Stimulated activated memory B cell treated with anti-CD40 and anti-IgM and Interleukin-4, amounts not matched to agents 10 μg/mL and 1 μg/mL and 100 μg/mL, for 72 hours (primary cell): ENCODE data around the gene PRDM2.
"Not testable (repeated sequence)": the region's sequence is repeated elsewhere in the genome, so short reads cannot be mapped to it uniquely, and the experiment has no call there.

Experiments
- ATAC-seq: fragments of 150-1000 bp; cut with Tn5 transposase; 2 replicates; pipeline ENCODE4 v1.10.0; 2021
- H3K27ac Mint-ChIP-seq: one replicate; pipeline ENCODE4 v1.8.0; 2022; ENCODE audit warnings: mild to moderate bottlenecking, mixed read lengths
- H3K27me3 Mint-ChIP-seq: one replicate; pipeline ENCODE4 v1.8.0; 2022; ENCODE audit warnings: mixed read lengths
- H3K36me3 Mint-ChIP-seq: one replicate; pipeline ENCODE4 v1.8.0; 2022; ENCODE audit warnings: mixed read lengths
- H3K4me1 Mint-ChIP-seq: one replicate; pipeline ENCODE4 v1.8.0; 2022; ENCODE audit warnings: mixed read lengths
- H3K4me3 Mint-ChIP-seq: one replicate; pipeline ENCODE4 v1.8.0; 2022; ENCODE audit warnings: mild to moderate bottlenecking, moderate library complexity, mixed read lengths
- H3K9me3 Mint-ChIP-seq: one replicate; pipeline ENCODE4 v1.8.0; 2022; ENCODE audit warnings: mixed read lengths

PRDM2 gene

DNA sequence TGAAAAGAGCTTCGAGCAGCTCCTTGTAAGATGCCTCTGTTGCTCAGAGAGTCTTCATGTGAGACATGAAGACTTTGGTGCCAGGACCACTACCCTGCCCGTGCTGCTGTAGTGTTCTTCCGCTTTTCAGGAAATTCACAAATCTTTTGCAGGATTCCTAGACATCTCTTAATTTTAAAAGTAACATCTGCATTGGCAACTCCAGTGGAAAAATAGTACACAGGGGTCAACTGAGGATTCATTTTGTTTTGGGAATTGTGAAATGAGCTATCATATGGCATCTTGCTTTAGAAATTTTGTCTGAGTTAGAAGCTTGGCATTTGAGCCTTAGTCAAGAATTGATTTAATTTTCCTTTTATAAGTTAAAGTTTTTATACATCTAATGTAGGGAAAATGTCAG is 7.2 kb downstream of the PRDM2 start:
- no peaks in the 10 kb centered on the region for H3K9me3 Mint-ChIP-seq
- H3K27me3 Mint-ChIP-seq: no peaks in the 10 kb centered on the region
- H3K36me3 Mint-ChIP-seq: peaks cover 28% of the 10 kb centered on the region
- H3K4me1 Mint-ChIP-seq: peaks cover 87% of the 10 kb centered on the region
- no peak overlapping the region for H3K4me3 Mint-ChIP-seq
- no peak for ATAC-seq
- no peak overlapping the region for H3K27ac Mint-ChIP-seq

- Mint-ChIP-seq H3K9me3 (no peaks in the 10 kb centered on the region), H3K27me3 (no peaks in the 10 kb centered on the region), H3K27ac (peak overlapping the region; percentile 53), H3K4me1 (peaks cover 88% of the 10 kb centered on the region), H3K36me3 (peaks cover 28% of the 10 kb centered on the region), H3K4me3 (peak overlapping the region; percentile 16)
- no peak for ATAC-seq
Observed at GRCh38 chr1:13708380-13708982, 8.5 kb downstream of the PRDM2 start.

- no peak overlapping the region for H3K4me3 Mint-ChIP-seq
- peaks cover 31% of the 10 kb centered on the region for H3K36me3 Mint-ChIP-seq
- H3K9me3 Mint-ChIP-seq: no peaks in the 10 kb centered on the region
- peak overlapping the region; percentile 93 for H3K27ac Mint-ChIP-seq
- H3K4me1 Mint-ChIP-seq: peaks cover 90% of the 10 kb centered on the region
- no peak for ATAC-seq
- no peaks in the 10 kb centered on the region for H3K27me3 Mint-ChIP-seq
Observed at GRCh38 chr1:13710086-13710485, 10.1 kb downstream of the PRDM2 start.

- Mint-ChIP-seq H3K27me3 (no peaks in the 10 kb centered on the region), H3K36me3 (peaks cover 44% of the 10 kb centered on the region), H3K27ac (peak overlapping the region; percentile 93), H3K4me1 (peaks cover 69% of the 10 kb centered on the region), H3K9me3 (no peaks in the 10 kb centered on the region), H3K4me3 (no peak overlapping the region)
- ATAC-seq: no peak
Observed at GRCh38 chr1:13714851-13715250, 14.9 kb downstream of the PRDM2 start.

GRCh38 chr1:13715616-13716287 is 15.8 kb downstream of the PRDM2 start:
- Mint-ChIP-seq H3K36me3 (peaks cover 50% of the 10 kb centered on the region), H3K4me1 (peaks cover 69% of the 10 kb centered on the region), H3K27ac (peak overlapping the region; percentile 93)
- ATAC-seq, H3K4me3 Mint-ChIP-seq, H3K27me3 Mint-ChIP-seq, H3K9me3 Mint-ChIP-seq: not testable (repeated sequence)

- peaks cover 45% of the 10 kb centered on the region for H3K36me3 Mint-ChIP-seq
- H3K4me3 Mint-ChIP-seq: no peak overlapping the region
- no peaks in the 10 kb centered on the region for H3K9me3 Mint-ChIP-seq
- H3K4me1 Mint-ChIP-seq: peaks cover 86% of the 10 kb centered on the region
- no peaks in the 10 kb centered on the region for H3K27me3 Mint-ChIP-seq
- ATAC-seq: no peak
- H3K27ac Mint-ChIP-seq: peak overlapping the region; percentile 93
Observed at GRCh38 chr1:13722808-13723360, 22.9 kb downstream of the PRDM2 start.

- no peak overlapping the region for H3K4me3 Mint-ChIP-seq
- no peaks in the 10 kb centered on the region for H3K9me3 Mint-ChIP-seq
- H3K27me3 Mint-ChIP-seq: no peaks in the 10 kb centered on the region
- H3K27ac Mint-ChIP-seq: peak overlapping the region; percentile 93
- peaks cover 37% of the 10 kb centered on the region for H3K36me3 Mint-ChIP-seq
- ATAC-seq: no peak
- peaks cover 88% of the 10 kb centered on the region for H3K4me1 Mint-ChIP-seq
Observed at GRCh38 chr1:13723810-13724209, 23.8 kb downstream of the PRDM2 start.

- H3K27ac Mint-ChIP-seq: peak overlapping the region; percentile 93
- H3K4me3 Mint-ChIP-seq: peak overlapping the region; percentile 27
- no peaks in the 10 kb centered on the region for H3K9me3 Mint-ChIP-seq
- ATAC-seq: peak; percentile 63
- H3K27me3 Mint-ChIP-seq: no peaks in the 10 kb centered on the region
- H3K36me3 Mint-ChIP-seq: peaks cover 25% of the 10 kb centered on the region
- peaks cover 90% of the 10 kb centered on the region for H3K4me1 Mint-ChIP-seq
Observed at GRCh38 chr1:13725714-13726175, 25.8 kb downstream of the PRDM2 start.

DNA sequence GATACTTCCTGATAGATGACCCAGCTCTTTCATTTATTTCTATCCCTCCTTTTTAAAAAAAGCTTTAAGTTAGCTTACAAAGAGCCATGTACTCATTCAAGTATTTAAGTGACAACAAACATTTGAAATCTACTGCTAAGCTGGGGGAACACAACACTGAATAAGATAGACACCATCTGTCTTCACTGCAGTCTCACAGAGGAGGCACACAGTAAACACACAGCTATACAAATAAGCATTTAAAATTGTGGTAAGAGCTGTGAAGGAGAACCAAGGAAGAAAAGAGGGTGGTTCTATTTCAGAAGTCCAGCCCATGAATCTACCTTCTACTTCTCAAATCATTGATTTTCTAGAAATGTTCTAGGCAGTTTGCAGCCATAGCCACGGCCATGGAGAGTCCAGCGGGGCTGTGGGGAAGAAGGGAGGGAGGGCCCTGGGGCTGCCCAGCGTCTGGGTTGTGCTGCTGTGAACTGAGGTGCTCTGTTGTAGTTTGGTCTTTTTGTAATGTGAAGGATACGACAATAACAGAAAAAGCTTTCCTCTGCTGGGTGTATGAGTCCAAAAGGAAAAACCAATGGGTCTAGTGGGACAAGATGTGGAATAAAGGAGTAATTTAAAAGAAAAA is 28.2 kb downstream of the PRDM2 start:
- H3K36me3 Mint-ChIP-seq: peaks cover 24% of the 10 kb centered on the region
- no peak for ATAC-seq
- peak overlapping the region; percentile 93 for H3K27ac Mint-ChIP-seq
- H3K4me3 Mint-ChIP-seq: peak overlapping the region; percentile 36
- H3K4me1 Mint-ChIP-seq: peaks cover 89% of the 10 kb centered on the region
- H3K27me3 Mint-ChIP-seq: no peaks in the 10 kb centered on the region
- H3K9me3 Mint-ChIP-seq: no peaks in the 10 kb centered on the region

DNA sequence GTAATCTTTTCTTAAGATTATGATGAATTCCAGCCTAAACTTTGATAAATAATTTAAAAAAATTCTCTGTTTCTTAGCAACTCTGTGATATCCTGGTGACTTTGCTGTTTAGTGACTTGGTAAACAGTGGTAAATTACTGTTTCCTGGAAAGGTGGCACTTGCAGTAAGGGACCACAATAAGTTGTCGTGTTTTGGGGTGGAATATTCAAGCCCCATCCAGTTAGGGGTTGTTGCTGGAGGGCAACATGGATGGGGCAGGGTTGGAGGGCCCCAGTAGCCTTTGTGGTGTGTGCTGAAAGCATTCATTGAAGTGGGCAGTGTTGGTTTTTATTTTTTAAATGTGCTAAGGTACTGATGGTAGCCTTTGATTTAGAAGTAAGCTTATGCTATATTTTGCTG is 30.3 kb downstream of the PRDM2 start:
- no peaks in the 10 kb centered on the region for H3K9me3 Mint-ChIP-seq

GRCh38 chr1:13730751-13731482 is 30.9 kb downstream of the PRDM2 start:
- H3K27ac Mint-ChIP-seq: peak overlapping the region; percentile 93
- H3K4me3 Mint-ChIP-seq: peak overlapping the region; percentile 86
- ATAC-seq: peak; percentile 98
- peaks cover 28% of the 10 kb centered on the region for H3K36me3 Mint-ChIP-seq
- peaks cover 87% of the 10 kb centered on the region for H3K4me1 Mint-ChIP-seq
- H3K9me3 Mint-ChIP-seq: no peaks in the 10 kb centered on the region
- H3K27me3 Mint-ChIP-seq: no peaks in the 10 kb centered on the region

More for the DNA sequence above, 30.3 kb downstream of the PRDM2 start:
- Mint-ChIP-seq H3K27ac (peak overlapping the region; percentile 93), H3K36me3 (peaks cover 23% of the 10 kb centered on the region), H3K4me3 (peak overlapping the region; percentile 86), H3K27me3 (no peaks in the 10 kb centered on the region), H3K4me1 (peaks cover 87% of the 10 kb centered on the region)
- no peak for ATAC-seq

- peaks cover 78% of the 10 kb centered on the region for H3K4me1 Mint-ChIP-seq
- peak overlapping the region; percentile 93 for H3K27ac Mint-ChIP-seq
- no peak for ATAC-seq
- no peaks in the 10 kb centered on the region for H3K9me3 Mint-ChIP-seq
- H3K36me3 Mint-ChIP-seq: peaks cover 26% of the 10 kb centered on the region
- peak overlapping the region; percentile 86 for H3K4me3 Mint-ChIP-seq
- H3K27me3 Mint-ChIP-seq: no peaks in the 10 kb centered on the region
Observed at GRCh38 chr1:13731897-13732296, 31.9 kb downstream of the PRDM2 start.

GRCh38 chr1:13732971-13733667 is 33.1 kb downstream of the PRDM2 start:
- Mint-ChIP-seq H3K27me3 (no peaks in the 10 kb centered on the region), H3K9me3 (no peaks in the 10 kb centered on the region), H3K4me3 (peak overlapping the region; percentile 55), H3K4me1 (peaks cover 73% of the 10 kb centered on the region), H3K27ac (peak overlapping the region; percentile 93), H3K36me3 (peaks cover 25% of the 10 kb centered on the region)
- ATAC-seq: no peak

DNA sequence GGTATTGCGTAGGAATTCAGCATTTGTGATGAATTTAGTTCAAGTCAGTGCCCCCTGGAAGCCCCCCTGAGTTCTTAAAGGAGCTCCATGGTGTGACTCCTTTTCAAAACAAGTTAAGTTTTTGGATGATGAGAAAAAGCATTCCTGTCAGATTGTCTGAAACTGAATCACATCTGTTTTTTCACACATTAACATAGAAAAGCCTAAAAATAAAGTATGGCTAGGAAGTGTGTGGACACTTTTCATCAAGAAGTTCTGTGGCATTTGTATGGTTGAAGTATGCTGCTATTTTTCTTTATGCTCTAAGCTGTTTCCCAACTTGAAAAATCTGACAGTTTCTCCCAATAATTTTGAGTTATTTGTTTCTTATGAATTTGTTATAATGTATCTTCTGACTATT is 33.7 kb downstream of the PRDM2 start:
- Mint-ChIP-seq H3K9me3 (no peaks in the 10 kb centered on the region), H3K4me1 (peaks cover 67% of the 10 kb centered on the region), H3K4me3 (peak overlapping the region; percentile 55), H3K36me3 (peaks cover 25% of the 10 kb centered on the region), H3K27me3 (no peaks in the 10 kb centered on the region), H3K27ac (peak overlapping the region; percentile 93)
- no peak for ATAC-seq
